WTC11 (cell line): ENCODE measurements around the gene PNMA1. TPM values are rescaled to one million over a fixed set of nuclear protein-coding genes. Genes with fewer than 3 reads are reported as not detected.
A peak's percentile ranks its signal among the peaks of the same experiment; 100 is the strongest.

Experiments
- ATAC-seq: fragments of 200-7000 bp; cut with Tn5 transposase; 2 replicates; pipeline ENCODE4 v1.10.0; 2021; ENCODE audit warnings: mild to moderate bottlenecking, moderate library complexity
- CTCF ChIA-PET: fragments of 300-600 bp; sonication (Branson Sonifier 250); formaldehyde crosslinking; loops from one replicate; lab custom pipeline; 2021; ENCODE audit warnings: antibody characterized with exemption; lab: Charles Lee
- POLR2A ChIA-PET: fragments of 350-600 bp; sonication (Branson Sonifier 250); formaldehyde crosslinking; loops from one replicate; lab custom pipeline; 2021; ENCODE audit warnings: antibody characterized with exemption; lab: Charles Lee
- DNase-seq: peaks from one replicate; pipeline ENCODE4 v3.0.0; 2021; ENCODE audit warnings: low spot score
- H3K27ac Mint-ChIP-seq: 2 replicates; pipeline ENCODE4 v1.8.0; 2021; ENCODE audit warnings: mixed read lengths
- H3K27me3 Mint-ChIP-seq: 2 replicates; pipeline ENCODE4 v1.8.0; 2021; ENCODE audit warnings: low read depth, mild to moderate bottlenecking, moderate library complexity, mixed read lengths
- H3K36me3 Mint-ChIP-seq: 2 replicates; pipeline ENCODE4 v1.8.0; 2021; ENCODE audit warnings: mixed read lengths
- H3K4me1 Mint-ChIP-seq: 2 replicates; pipeline ENCODE4 v1.8.0; 2022; ENCODE audit warnings: mixed read lengths
- H3K4me3 Mint-ChIP-seq: 2 replicates; pipeline ENCODE4 v1.8.0; 2021; ENCODE audit warnings: mild to moderate bottlenecking, moderate library complexity, mixed read lengths
- H3K9me3 Mint-ChIP-seq: 2 replicates; pipeline ENCODE4 v1.8.0; 2021; ENCODE audit warnings: mixed read lengths
- CREM ChIP-seq: sonication (generic); formaldehyde crosslinking; IDR thresholded peaks from 2 replicates; pipeline ENCODE4 v1.8.1; 2022; ENCODE audit warnings: mild to moderate bottlenecking, missing genetic modification reagents, moderate library complexity
- FOXP4 ChIP-seq: sonication (generic); formaldehyde crosslinking; IDR thresholded peaks from 2 replicates; pipeline ENCODE4 v1.8.0; 2022; ENCODE audit warnings: mild to moderate bottlenecking, missing genetic modification reagents
- HMGA2 ChIP-seq: fragments of 250-450 bp; sonication (Bioruptor Pico); IDR thresholded peaks from 2 replicates; pipeline ENCODE4 v1.4.0; 2021; ENCODE audit warnings: mild to moderate bottlenecking, moderate library complexity
- JUN ChIP-seq: sonication (generic); formaldehyde crosslinking; IDR thresholded peaks from 2 replicates; pipeline ENCODE4 v1.8.0; 2023; ENCODE audit warnings: mild to moderate bottlenecking, missing genetic modification reagents
- KAT7 ChIP-seq: sonication (generic); formaldehyde crosslinking; IDR thresholded peaks from 2 replicates; pipeline ENCODE4 v1.8.1; 2023; ENCODE audit warnings: missing genetic modification reagents, mild to moderate bottlenecking, borderline replicate concordance
- MLX ChIP-seq: sonication (generic); formaldehyde crosslinking; IDR thresholded peaks from 2 replicates; pipeline ENCODE4 v1.8.1; 2023; ENCODE audit warnings: mild to moderate bottlenecking, missing genetic modification reagents, moderate library complexity
- NFATC4 ChIP-seq: fragments of 250-450 bp; sonication (Bioruptor Pico); IDR thresholded peaks from 2 replicates; pipeline ENCODE4 v1.9.0; 2021; ENCODE audit warnings: mild to moderate bottlenecking
- NR2C2 ChIP-seq: sonication (generic); formaldehyde crosslinking; IDR thresholded peaks from 2 replicates; pipeline ENCODE4 v1.8.0; 2022; ENCODE audit warnings: mild to moderate bottlenecking, missing genetic modification reagents
- RELA ChIP-seq: sonication (generic); formaldehyde crosslinking; IDR thresholded peaks from 2 replicates; pipeline ENCODE4 v1.8.1; 2022; ENCODE audit warnings: missing genetic modification reagents, mild to moderate bottlenecking, borderline replicate concordance
- SP1 ChIP-seq: sonication (generic); formaldehyde crosslinking; conservative IDR thresholded peaks from 2 replicates; pipeline ENCODE4 v1.8.1; 2022; ENCODE audit warnings: missing genetic modification reagents
- ZNF219 ChIP-seq: sonication (generic); formaldehyde crosslinking; IDR thresholded peaks from 2 replicates; pipeline ENCODE4 v1.8.0; 2023; ENCODE audit warnings: missing genetic modification reagents, mild to moderate bottlenecking, borderline replicate concordance
- ZNF232 ChIP-seq: sonication (generic); formaldehyde crosslinking; IDR thresholded peaks from 2 replicates; pipeline ENCODE4 v1.8.0; 2022; ENCODE audit warnings: mild to moderate bottlenecking, missing genetic modification reagents
- total RNA-seq: library from RNA; stranded (reverse); gene quantifications from 3 replicates; pipeline ENCODE4 v1.2.3, GENCODE V29; 2021
- TF ChIP-seq, protein P1 (sequence below): sonication (generic); formaldehyde crosslinking; IDR thresholded peaks from 2 replicates; pipeline ENCODE4 v1.8.1; 2023; ENCODE audit warnings: mild to moderate bottlenecking, missing genetic modification reagents, borderline replicate concordance
- TF ChIP-seq, protein P2 (sequence below): sonication (generic); formaldehyde crosslinking; IDR thresholded peaks from 2 replicates; pipeline ENCODE4 v1.8.1; 2023; ENCODE audit warnings: mild to moderate bottlenecking, missing genetic modification reagents
- TF ChIP-seq, protein P3 (sequence below): fragments of 250-450 bp; sonication (Bioruptor Pico); IDR thresholded peaks from 2 replicates; pipeline ENCODE4 v2.1.2; 2022; ENCODE audit warnings: mild to moderate bottlenecking, moderate library complexity
- TF ChIP-seq, protein P4 (sequence below): sonication (generic); formaldehyde crosslinking; IDR thresholded peaks from 2 replicates; pipeline ENCODE4 v1.8.1; 2023; ENCODE audit warnings: mild to moderate bottlenecking, moderate library complexity, missing genetic modification reagents
- TF ChIP-seq, protein P5 (sequence below): sonication (generic); formaldehyde crosslinking; IDR thresholded peaks from 2 replicates; pipeline ENCODE4 v1.8.1; 2022; ENCODE audit warnings: mild to moderate bottlenecking, missing genetic modification reagents, moderate library complexity, borderline replicate concordance

The PNMA1 gene
- total RNA-seq, 1 experiment from 2014 or later, result 46.0 TPM

GRCh38 chr14:73719361-73719760, 5.2 kb upstream of the PNMA1 start (continued):
- TF ChIP-seq, protein P1, sequence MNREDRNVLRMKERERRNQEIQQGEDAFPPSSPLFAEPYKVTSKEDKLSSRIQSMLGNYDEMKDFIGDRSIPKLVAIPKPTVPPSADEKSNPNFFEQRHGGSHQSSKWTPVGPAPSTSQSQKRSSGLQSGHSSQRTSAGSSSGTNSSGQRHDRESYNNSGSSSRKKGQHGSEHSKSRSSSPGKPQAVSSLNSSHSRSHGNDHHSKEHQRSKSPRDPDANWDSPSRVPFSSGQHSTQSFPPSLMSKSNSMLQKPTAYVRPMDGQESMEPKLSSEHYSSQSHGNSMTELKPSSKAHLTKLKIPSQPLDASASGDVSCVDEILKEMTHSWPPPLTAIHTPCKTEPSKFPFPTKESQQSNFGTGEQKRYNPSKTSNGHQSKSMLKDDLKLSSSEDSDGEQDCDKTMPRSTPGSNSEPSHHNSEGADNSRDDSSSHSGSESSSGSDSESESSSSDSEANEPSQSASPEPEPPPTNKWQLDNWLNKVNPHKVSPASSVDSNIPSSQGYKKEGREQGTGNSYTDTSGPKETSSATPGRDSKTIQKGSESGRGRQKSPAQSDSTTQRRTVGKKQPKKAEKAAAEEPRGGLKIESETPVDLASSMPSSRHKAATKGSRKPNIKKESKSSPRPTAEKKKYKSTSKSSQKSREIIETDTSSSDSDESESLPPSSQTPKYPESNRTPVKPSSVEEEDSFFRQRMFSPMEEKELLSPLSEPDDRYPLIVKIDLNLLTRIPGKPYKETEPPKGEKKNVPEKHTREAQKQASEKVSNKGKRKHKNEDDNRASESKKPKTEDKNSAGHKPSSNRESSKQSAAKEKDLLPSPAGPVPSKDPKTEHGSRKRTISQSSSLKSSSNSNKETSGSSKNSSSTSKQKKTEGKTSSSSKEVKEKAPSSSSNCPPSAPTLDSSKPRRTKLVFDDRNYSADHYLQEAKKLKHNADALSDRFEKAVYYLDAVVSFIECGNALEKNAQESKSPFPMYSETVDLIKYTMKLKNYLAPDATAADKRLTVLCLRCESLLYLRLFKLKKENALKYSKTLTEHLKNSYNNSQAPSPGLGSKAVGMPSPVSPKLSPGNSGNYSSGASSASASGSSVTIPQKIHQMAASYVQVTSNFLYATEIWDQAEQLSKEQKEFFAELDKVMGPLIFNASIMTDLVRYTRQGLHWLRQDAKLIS (CRISPR knock-in tag), result no peak
- TF ChIP-seq, all 79 proteins: peak for 0

GRCh38 chr14:73718418-73719251, 4.5 kb upstream of the PNMA1 start:
- H3K27ac Mint-ChIP-seq, result peak overlapping the region; percentile 91
- ATAC-seq (peak; percentile 7), DNase-seq (peak; percentile 84)
- ChIA-PET CTCF (interaction anchor here (1.0 to 4.8 kb wide), 8 partner anchors 8 to 85 kb away, joined by 3 to 22 read pairs (median 4); no protein-coding TSS in a partner anchor), POLR2A (interaction anchor here (0.8 to 1.4 kb wide), 4 partner anchors 17 to 68 kb away, joined by 3 to 4 read pairs (median 4); no protein-coding TSS in a partner anchor)
- no peaks in the 10 kb centered on the region for H3K9me3 Mint-ChIP-seq
- peaks cover 8% of the 10 kb centered on the region for H3K36me3 Mint-ChIP-seq
- H3K4me3 Mint-ChIP-seq, result peak overlapping the region; percentile 86
- H3K27me3 Mint-ChIP-seq, result peaks cover 7% of the 10 kb centered on the region; the same call in 1 of the 2 replicates
- peaks cover 52% of the 10 kb centered on the region for H3K4me1 Mint-ChIP-seq
- TF ChIP-seq, protein P2, sequence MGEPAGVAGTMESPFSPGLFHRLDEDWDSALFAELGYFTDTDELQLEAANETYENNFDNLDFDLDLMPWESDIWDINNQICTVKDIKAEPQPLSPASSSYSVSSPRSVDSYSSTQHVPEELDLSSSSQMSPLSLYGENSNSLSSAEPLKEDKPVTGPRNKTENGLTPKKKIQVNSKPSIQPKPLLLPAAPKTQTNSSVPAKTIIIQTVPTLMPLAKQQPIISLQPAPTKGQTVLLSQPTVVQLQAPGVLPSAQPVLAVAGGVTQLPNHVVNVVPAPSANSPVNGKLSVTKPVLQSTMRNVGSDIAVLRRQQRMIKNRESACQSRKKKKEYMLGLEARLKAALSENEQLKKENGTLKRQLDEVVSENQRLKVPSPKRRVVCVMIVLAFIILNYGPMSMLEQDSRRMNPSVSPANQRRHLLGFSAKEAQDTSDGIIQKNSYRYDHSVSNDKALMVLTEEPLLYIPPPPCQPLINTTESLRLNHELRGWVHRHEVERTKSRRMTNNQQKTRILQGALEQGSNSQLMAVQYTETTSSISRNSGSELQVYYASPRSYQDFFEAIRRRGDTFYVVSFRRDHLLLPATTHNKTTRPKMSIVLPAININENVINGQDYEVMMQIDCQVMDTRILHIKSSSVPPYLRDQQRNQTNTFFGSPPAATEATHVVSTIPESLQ (CRISPR knock-in tag), result no peak
- TF ChIP-seq JUN (no peak), FOXP4 (CRISPR knock-in tag) (no peak), ZNF232 (CRISPR knock-in tag) (no peak), KAT7 (CRISPR knock-in tag) (no peak), SP1 (0 out of 2 replicates have a peak, but pooled peaks have one; percentile 16), NFATC4 (no peak), ZNF219 (CRISPR knock-in tag) (no peak), MLX (CRISPR knock-in tag) (no peak), RELA (no peak), NR2C2 (CRISPR knock-in tag) (no peak), CREM (CRISPR knock-in tag) (peak; percentile 81; the same call in 1 of the 2 replicates), HMGA2 (no peak)
- TF ChIP-seq, protein P3, sequence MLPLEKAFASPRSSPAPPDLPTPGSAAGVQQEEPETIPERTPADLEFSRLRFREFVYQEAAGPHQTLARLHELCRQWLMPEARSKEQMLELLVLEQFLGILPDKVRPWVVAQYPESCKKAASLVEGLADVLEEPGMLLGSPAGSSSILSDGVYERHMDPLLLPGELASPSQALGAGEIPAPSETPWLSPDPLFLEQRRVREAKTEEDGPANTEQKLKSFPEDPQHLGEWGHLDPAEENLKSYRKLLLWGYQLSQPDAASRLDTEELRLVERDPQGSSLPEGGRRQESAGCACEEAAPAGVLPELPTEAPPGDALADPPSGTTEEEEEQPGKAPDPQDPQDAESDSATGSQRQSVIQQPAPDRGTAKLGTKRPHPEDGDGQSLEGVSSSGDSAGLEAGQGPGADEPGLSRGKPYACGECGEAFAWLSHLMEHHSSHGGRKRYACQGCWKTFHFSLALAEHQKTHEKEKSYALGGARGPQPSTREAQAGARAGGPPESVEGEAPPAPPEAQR, result no peak
- TF ChIP-seq, protein P4, sequence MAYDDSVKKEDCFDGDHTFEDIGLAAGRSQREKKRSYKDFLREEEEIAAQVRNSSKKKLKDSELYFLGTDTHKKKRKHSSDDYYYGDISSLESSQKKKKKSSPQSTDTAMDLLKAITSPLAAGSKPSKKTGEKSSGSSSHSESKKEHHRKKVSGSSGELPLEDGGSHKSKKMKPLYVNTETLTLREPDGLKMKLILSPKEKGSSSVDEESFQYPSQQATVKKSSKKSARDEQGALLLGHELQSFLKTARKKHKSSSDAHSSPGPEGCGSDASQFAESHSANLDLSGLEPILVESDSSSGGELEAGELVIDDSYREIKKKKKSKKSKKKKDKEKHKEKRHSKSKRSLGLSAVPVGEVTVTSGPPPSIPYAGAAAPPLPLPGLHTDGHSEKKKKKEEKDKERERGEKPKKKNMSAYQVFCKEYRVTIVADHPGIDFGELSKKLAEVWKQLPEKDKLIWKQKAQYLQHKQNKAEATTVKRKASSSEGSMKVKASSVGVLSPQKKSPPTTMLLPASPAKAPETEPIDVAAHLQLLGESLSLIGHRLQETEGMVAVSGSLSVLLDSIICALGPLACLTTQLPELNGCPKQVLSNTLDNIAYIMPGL (CRISPR knock-in tag), result no peak
- TF ChIP-seq, protein P5, sequence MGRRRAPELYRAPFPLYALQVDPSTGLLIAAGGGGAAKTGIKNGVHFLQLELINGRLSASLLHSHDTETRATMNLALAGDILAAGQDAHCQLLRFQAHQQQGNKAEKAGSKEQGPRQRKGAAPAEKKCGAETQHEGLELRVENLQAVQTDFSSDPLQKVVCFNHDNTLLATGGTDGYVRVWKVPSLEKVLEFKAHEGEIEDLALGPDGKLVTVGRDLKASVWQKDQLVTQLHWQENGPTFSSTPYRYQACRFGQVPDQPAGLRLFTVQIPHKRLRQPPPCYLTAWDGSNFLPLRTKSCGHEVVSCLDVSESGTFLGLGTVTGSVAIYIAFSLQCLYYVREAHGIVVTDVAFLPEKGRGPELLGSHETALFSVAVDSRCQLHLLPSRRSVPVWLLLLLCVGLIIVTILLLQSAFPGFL, result no peak
